ENCODE measurements around the gene COMMD1.

- TF ChIP-seq POLR2A (IDR thresholded peaks at IDR 0.05) (no peak), CTCF (IDR thresholded peaks at IDR 0.05) (no peak)
Measured at GRCh38 chr2:62055724-62056336, 150.4 kb downstream of the COMMD1 start.

All from thyroid gland (tissue), 4 donors.